SU-DHL-6 (cell line): ENCODE measurements around the gene FKBP5.

Source experiments
- H2AFZ ChIP-seq: fragments of 200-600 bp; sonication (generic); 2 replicates; pipeline ENCODE4 v1.6.1; 2014; ENCODE audit warnings: low read depth, mild to moderate bottlenecking, moderate library complexity, mixed read lengths, antibody characterized with exemption, low read length; ENCODE audit not compliant: severe bottlenecking
- H3F3A ChIP-seq: fragments of 200-600 bp; shearing (Covaris generic); 2 replicates; pipeline ENCODE4 v1.6.0; 2016; ENCODE audit warnings: antibody characterized with exemption, mild to moderate bottlenecking; ENCODE audit not compliant: insufficient read depth
- H3K27ac ChIP-seq: fragments of 200-600 bp; sonication (generic); 2 replicates; pipeline ENCODE4 v1.5.1; 2016; ENCODE audit warnings: low read depth, mild to moderate bottlenecking, low read length, moderate library complexity, mixed read lengths
- H3K27me3 ChIP-seq: fragments of 200-600 bp; sonication (generic), shearing (Covaris generic); 2 replicates; pipeline ENCODE4 v1.6.0; 2014; ENCODE audit warnings: mild to moderate bottlenecking, low read length
- H3K36me3 ChIP-seq: fragments of 200-600 bp; sonication (generic); 2 replicates; pipeline ENCODE4 v1.6.1; 2014; ENCODE audit warnings: mild to moderate bottlenecking, low read length, mixed read lengths
- H3K4me2 ChIP-seq: fragments of 300-600, 200-600 bp; shearing (Covaris generic), sonication (generic); 2 replicates; pipeline ENCODE4 v1.6.0; 2014; ENCODE audit warnings: low read length, low read depth, mild to moderate bottlenecking; ENCODE audit not compliant: poor library complexity, severe bottlenecking
- H3K4me3 ChIP-seq: fragments of 200-600 bp; sonication (generic); 2 replicates; pipeline ENCODE4 v1.5.1; 2014; ENCODE audit warnings: antibody characterized with exemption, low read length, mild to moderate bottlenecking, mixed read lengths; ENCODE audit not compliant: insufficient read depth, poor library complexity, severe bottlenecking
- H3K79me2 ChIP-seq: fragments of 200-600 bp; sonication (generic); 2 replicates; pipeline ENCODE4 v1.6.1; 2014; ENCODE audit warnings: mild to moderate bottlenecking, low read length, moderate library complexity; ENCODE audit not compliant: insufficient read depth
- H3K9ac ChIP-seq: fragments of 200-600 bp; sonication (generic); 2 replicates; pipeline ENCODE4 v1.7.0; 2014; ENCODE audit warnings: mild to moderate bottlenecking, low read length
- H3K9me2 ChIP-seq: fragments of 200-600 bp; sonication (generic); replicated peaks from 2 replicates; pipeline ENCODE4 v1.6.1; 2014; ENCODE audit warnings: low read length; ENCODE audit not compliant: insufficient read depth
- H3K9me3 ChIP-seq: fragments of 200-600 bp; sonication (generic); 2 replicates; pipeline ENCODE4 v1.6.1; 2014; ENCODE audit warnings: low read length, mixed read lengths; ENCODE audit not compliant: insufficient read depth
- H4K20me1 ChIP-seq: fragments of 200-600 bp; sonication (generic); 2 replicates; pipeline ENCODE4 v1.6.1; 2014; ENCODE audit warnings: low read depth, mild to moderate bottlenecking, antibody characterized with exemption, low read length, moderate library complexity, mixed read lengths
- EZH2phosphoT487 ChIP-seq: fragments of 200-600 bp; sonication (generic), shearing (Covaris generic); conservative IDR thresholded peaks from 2 replicates; pipeline ENCODE4 v1.6.1; 2018; ENCODE audit warnings: mild to moderate bottlenecking, antibody characterized with exemption, low read length, moderate library complexity, mixed read lengths
- TF ChIP-seq, protein P1 (sequence below): fragments of 200-600 bp; sonication (generic); IDR thresholded peaks from one replicate; pipeline ENCODE4 v1.5.1; 2017; ENCODE audit warnings: antibody characterized with exemption, mild to moderate bottlenecking, low read length, moderate library complexity; ENCODE audit not compliant: insufficient read depth, poor library complexity, severe bottlenecking

The FKBP5 gene

DNA sequence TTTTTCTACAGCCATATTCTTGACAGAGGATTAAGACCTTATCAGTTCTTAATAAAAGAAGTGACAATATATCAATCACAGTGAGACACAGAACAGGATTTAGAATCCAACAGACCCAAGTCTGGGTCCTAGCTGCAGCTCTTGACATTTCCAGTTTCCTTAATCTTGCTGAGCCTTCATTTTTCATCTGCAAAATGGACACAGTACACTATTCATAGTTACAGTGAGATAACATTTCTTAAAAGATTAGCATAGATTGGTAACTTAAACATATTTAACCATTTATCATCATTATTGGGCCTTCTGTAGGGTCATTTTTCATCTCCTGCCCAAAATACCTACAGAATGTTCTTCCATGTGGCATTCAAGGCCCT, 45.6 kb downstream of the FKBP5 start:
- H2AFZ ChIP-seq, result no peak overlapping the region
- H3K79me2 ChIP-seq, result peaks cover 60% of the 10 kb centered on the region
- peaks cover 46% of the 10 kb centered on the region for H3K36me3 ChIP-seq
- no peaks in the 10 kb centered on the region for H3K27me3 ChIP-seq
- no peak overlapping the region for H3K9ac ChIP-seq
- H3F3A ChIP-seq, result peaks cover 20% of the 10 kb centered on the region; the same call in 1 of the 2 replicates
- no peak overlapping the region for H3K4me3 ChIP-seq
- H4K20me1 ChIP-seq, result peaks cover 12% of the 10 kb centered on the region; the same call in 1 of the 2 replicates
- H3K9me3 ChIP-seq, result no peaks in the 10 kb centered on the region
- H3K4me2 ChIP-seq, result no peak overlapping the region
- H3K9me2 ChIP-seq, result no peaks in the 10 kb centered on the region
- no peak overlapping the region for H3K27ac ChIP-seq
- no peak for TF ChIP-seq EZH2phosphoT487
- TF ChIP-seq, protein P1, sequence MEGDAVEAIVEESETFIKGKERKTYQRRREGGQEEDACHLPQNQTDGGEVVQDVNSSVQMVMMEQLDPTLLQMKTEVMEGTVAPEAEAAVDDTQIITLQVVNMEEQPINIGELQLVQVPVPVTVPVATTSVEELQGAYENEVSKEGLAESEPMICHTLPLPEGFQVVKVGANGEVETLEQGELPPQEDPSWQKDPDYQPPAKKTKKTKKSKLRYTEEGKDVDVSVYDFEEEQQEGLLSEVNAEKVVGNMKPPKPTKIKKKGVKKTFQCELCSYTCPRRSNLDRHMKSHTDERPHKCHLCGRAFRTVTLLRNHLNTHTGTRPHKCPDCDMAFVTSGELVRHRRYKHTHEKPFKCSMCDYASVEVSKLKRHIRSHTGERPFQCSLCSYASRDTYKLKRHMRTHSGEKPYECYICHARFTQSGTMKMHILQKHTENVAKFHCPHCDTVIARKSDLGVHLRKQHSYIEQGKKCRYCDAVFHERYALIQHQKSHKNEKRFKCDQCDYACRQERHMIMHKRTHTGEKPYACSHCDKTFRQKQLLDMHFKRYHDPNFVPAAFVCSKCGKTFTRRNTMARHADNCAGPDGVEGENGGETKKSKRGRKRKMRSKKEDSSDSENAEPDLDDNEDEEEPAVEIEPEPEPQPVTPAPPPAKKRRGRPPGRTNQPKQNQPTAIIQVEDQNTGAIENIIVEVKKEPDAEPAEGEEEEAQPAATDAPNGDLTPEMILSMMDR, result no peak

DNA sequence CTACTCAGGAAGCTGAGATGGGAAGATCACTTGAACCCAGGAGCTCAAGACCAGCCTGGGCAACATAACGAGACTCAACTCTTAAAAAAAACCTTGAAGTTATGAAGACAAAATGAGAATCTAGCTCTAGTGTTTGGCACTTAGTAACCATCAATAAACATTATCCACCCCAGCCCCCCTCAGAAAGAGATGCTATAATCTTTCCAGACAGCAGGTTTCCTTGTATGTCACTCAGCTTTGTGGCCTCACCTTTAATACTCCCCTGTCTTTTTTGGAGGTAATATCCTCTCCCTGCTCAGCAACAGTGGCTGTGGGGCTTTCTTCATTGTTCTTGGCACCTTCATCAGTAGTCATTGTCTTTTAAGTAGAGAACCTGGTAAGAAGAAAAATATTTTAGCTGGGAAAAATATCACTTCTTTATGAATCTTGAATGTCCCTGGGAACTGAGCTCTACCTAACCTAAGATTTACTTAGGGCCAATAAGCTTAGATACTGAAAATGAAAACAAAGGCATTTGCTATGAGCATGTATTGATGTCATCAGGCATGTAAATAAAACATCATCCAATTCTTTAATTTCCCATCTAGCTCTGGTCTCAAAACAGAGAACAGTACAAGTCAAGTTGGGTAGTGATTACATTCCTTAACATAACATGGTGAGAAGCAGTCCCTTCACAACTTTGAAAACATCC, 46.1 kb downstream of the FKBP5 start:
- H2AFZ ChIP-seq, result no peak overlapping the region
- H3K27me3 ChIP-seq, result no peaks in the 10 kb centered on the region
- H3K9me3 ChIP-seq, result no peaks in the 10 kb centered on the region
- H3F3A ChIP-seq, result peaks cover 20% of the 10 kb centered on the region; the same call in 1 of the 2 replicates
- H3K79me2 ChIP-seq, result peaks cover 55% of the 10 kb centered on the region
- no peak overlapping the region for H3K9ac ChIP-seq
- H3K27ac ChIP-seq, result no peak overlapping the region
- no peak overlapping the region for H3K4me3 ChIP-seq
- no peak overlapping the region for H3K4me2 ChIP-seq
- peaks cover 51% of the 10 kb centered on the region for H3K36me3 ChIP-seq
- H3K9me2 ChIP-seq, result no peaks in the 10 kb centered on the region
- TF ChIP-seq EZH2phosphoT487, result no peak
- TF ChIP-seq, protein P1, result no peak
- peaks cover 12% of the 10 kb centered on the region; the same call in 1 of the 2 replicates for H4K20me1 ChIP-seq

DNA sequence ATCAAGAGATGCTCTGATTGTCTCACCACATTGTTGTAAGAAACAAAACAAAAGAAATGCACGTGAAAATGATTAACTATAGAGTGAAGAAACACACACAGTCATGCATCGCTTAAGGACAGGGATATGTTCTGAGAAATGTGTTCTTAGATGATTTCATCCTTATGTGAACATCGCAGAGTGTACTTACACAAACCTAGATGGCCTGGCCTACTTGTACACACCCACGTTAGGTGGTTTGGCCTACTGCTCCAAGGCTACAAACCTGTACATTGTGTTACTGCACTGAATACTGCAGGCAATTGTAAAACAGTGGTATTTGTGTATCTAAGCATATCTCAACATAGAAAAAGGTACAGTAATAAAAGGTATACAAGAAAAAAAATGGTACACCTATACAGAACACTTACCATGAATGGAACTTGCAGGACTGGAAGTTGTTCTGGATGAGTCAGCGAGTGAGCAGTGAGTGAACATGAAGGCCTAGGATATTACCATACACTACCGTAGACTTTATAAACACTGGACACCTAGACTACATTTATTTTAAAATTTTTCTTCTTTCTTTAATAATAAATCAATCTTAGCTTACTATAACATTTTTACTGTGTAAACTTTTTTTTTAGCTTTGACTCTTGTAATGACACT, 48.6 kb downstream of the FKBP5 start:
- Histone ChIP-seq H3K27me3 (no peaks in the 10 kb centered on the region), H3F3A (peaks cover 25% of the 10 kb centered on the region; the same call in 1 of the 2 replicates), H3K4me2 (no peak overlapping the region), H2AFZ (no peak overlapping the region), H3K9me2 (no peaks in the 10 kb centered on the region), H3K36me3 (peaks cover 64% of the 10 kb centered on the region), H3K9me3 (no peaks in the 10 kb centered on the region), H4K20me1 (peaks cover 5% of the 10 kb centered on the region; the same call in 1 of the 2 replicates), H3K27ac (no peak overlapping the region), H3K79me2 (peaks cover 30% of the 10 kb centered on the region), H3K9ac (no peak overlapping the region), H3K4me3 (no peak overlapping the region)
- TF ChIP-seq, protein P1, result no peak
- TF ChIP-seq EZH2phosphoT487, result no peak
